OCI-LY1 (cell line): Measurements from ENCODE around the gene CD19.
"Not testable (repeated sequence)": the region's sequence is repeated elsewhere in the genome, so short reads cannot be mapped to it uniquely, and the experiment has no call there.

Experiments used
- H2AFZ ChIP-seq: fragments of 200-600 bp; sonication (generic), shearing (Covaris generic); 2 replicates; pipeline ENCODE4 v1.6.0; 2014; ENCODE audit warnings: antibody characterized with exemption, mild to moderate bottlenecking, low read length
- H3F3A ChIP-seq: fragments of 200-600 bp; sonication (generic), shearing (Covaris generic); 2 replicates; pipeline ENCODE4 v1.6.0; 2014; ENCODE audit warnings: mild to moderate bottlenecking, antibody characterized with exemption, low read length, moderate library complexity; ENCODE audit not compliant: insufficient read depth
- H3K27ac ChIP-seq: fragments of 200-600 bp; sonication (generic); 2 replicates; pipeline ENCODE4 v1.5.1; 2014; ENCODE audit warnings: low read length, mixed run types, mild to moderate bottlenecking, low read depth; ENCODE audit not compliant: poor library complexity, severe bottlenecking
- H3K27me3 ChIP-seq: fragments of 200-600 bp; sonication (generic); 2 replicates; pipeline ENCODE4 v1.6.0; 2014; ENCODE audit warnings: antibody characterized with exemption, mild to moderate bottlenecking, low read length, moderate library complexity; ENCODE audit not compliant: insufficient read depth
- H3K36me3 ChIP-seq: fragments of 200-600 bp; sonication (generic); 2 replicates; pipeline ENCODE4 v1.6.1; 2014; ENCODE audit warnings: mild to moderate bottlenecking, antibody characterized with exemption, low read length, moderate library complexity, mixed read lengths; ENCODE audit not compliant: insufficient read depth
- H3K4me1 ChIP-seq: fragments of 200-600 bp; sonication (generic); 2 replicates; pipeline ENCODE4 v1.5.1; 2014; ENCODE audit warnings: mild to moderate bottlenecking, low read length, moderate library complexity; ENCODE audit not compliant: insufficient read depth, severe bottlenecking
- H3K4me2 ChIP-seq: fragments of 200-600 bp; sonication (generic), shearing (Covaris generic); 2 replicates; pipeline ENCODE4 v1.6.1; 2014; ENCODE audit warnings: low read length
- H3K4me3 ChIP-seq: fragments of 200-600 bp; sonication (generic); 2 replicates; pipeline ENCODE4 v1.5.1; 2014; ENCODE audit warnings: low read length, low read depth, mild to moderate bottlenecking, mixed read lengths; ENCODE audit not compliant: poor library complexity, severe bottlenecking
- H3K79me2 ChIP-seq: fragments of 200-600 bp; shearing (Covaris generic); 2 replicates; pipeline ENCODE4 v1.6.1; 2016; ENCODE audit warnings: mixed run types, low read length, mixed read lengths; ENCODE audit not compliant: insufficient read depth
- H3K9ac ChIP-seq: fragments of 200-600 bp; sonication (generic), shearing (Covaris generic); 2 replicates; pipeline ENCODE4 v1.6.1; 2014; ENCODE audit warnings: mild to moderate bottlenecking, low read length, mixed read lengths
- H3K9me2 ChIP-seq: fragments of 200-600 bp; sonication (generic), shearing (Covaris generic); 2 replicates; pipeline ENCODE4 v1.6.1; 2014; ENCODE audit warnings: low read depth, mild to moderate bottlenecking, low read length, mixed read lengths
- H3K9me3 ChIP-seq: fragments of 200-600 bp; shearing (Covaris generic); 2 replicates; pipeline ENCODE4 v1.6.1; 2014; ENCODE audit warnings: low read length, mixed read lengths
- H4K20me1 ChIP-seq: fragments of 200-600 bp; sonication (generic), shearing (Covaris generic); 2 replicates; pipeline ENCODE4 v1.6.0; 2016; ENCODE audit warnings: mild to moderate bottlenecking, low read length; ENCODE audit not compliant: insufficient read depth
- CTCF ChIP-seq: fragments of 200-600 bp; sonication (generic), shearing (Covaris generic); IDR thresholded peaks from 2 replicates; pipeline ENCODE4 v1.5.1; 2017; ENCODE audit warnings: mild to moderate bottlenecking, antibody characterized with exemption, low read length, moderate library complexity, mixed read lengths
- EZH2 ChIP-seq: fragments of 200-600 bp; sonication (generic), shearing (Covaris generic); IDR thresholded peaks from 2 replicates; pipeline ENCODE4 v1.8.0; 2017; ENCODE audit warnings: borderline replicate concordance, mixed run types, mild to moderate bottlenecking, antibody characterized with exemption, low read length, moderate library complexity, mixed read lengths

Gene CD19

DNA sequence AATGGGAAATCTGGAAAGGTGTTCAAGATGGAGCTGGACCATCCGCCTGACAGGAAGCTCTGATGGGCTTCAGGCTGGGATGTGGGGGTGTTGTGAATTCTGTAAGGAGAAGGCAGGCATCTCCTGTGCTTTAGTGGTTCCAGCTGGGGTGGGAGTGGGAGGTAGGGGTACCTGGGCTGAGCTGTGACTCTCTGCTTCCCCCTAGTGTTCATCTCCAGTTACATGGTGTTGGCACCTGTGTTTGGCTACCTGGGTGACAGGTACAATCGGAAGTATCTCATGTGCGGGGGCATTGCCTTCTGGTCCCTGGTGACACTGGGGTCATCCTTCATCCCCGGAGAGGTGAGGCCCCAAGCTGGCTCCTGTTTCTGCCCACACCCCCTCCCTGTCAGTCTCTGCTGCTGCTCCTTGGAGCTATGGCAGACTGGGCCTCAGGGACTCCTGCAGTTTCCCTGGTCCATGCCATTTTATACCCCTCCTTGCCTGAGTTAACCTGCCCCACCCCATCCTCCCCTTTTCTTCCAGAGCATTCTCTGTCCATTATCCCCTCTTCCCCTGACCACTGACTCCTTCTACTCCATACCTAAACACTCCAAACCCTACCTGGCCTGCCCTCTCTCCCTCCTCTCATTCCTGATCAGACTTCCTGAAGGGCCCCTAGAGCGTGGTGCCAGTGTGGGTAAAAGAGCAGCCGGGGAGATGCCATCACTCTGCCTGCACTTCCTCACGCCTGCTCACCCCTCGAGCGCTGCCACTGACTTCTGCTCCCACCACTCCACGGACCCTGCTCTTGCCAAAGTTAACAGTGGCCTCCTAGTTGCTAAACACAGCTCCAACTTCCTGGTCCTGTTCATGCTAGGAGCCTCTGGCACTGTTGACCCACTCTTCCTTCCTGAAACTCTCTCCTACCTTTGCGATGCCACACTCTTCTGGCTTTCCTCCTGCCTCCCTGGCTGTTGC is 46.2 kb downstream of the CD19 start:
- H3K4me2 ChIP-seq, result no peak overlapping the region
- H3K9me2 ChIP-seq, result no peaks in the 10 kb centered on the region
- H3K9ac ChIP-seq, result no peak overlapping the region
- H3K9me3 ChIP-seq, result 0 out of 2 replicates have a peak, but pooled peaks cover 3% of the 10 kb centered on the region
- peaks cover 7% of the 10 kb centered on the region for H3K36me3 ChIP-seq
- H3K27me3 ChIP-seq, result no peaks in the 10 kb centered on the region
- H2AFZ ChIP-seq, result no peak overlapping the region
- peaks cover 22% of the 10 kb centered on the region for H3K4me1 ChIP-seq
- H4K20me1 ChIP-seq, result no peaks in the 10 kb centered on the region
- no peak overlapping the region for H3K4me3 ChIP-seq
- H3F3A ChIP-seq, result no peaks in the 10 kb centered on the region
- no peak overlapping the region for H3K27ac ChIP-seq
- peak; percentile 80 for TF ChIP-seq CTCF
- no peak for TF ChIP-seq EZH2
- H3K79me2 ChIP-seq, result no peaks in the 10 kb centered on the region

DNA sequence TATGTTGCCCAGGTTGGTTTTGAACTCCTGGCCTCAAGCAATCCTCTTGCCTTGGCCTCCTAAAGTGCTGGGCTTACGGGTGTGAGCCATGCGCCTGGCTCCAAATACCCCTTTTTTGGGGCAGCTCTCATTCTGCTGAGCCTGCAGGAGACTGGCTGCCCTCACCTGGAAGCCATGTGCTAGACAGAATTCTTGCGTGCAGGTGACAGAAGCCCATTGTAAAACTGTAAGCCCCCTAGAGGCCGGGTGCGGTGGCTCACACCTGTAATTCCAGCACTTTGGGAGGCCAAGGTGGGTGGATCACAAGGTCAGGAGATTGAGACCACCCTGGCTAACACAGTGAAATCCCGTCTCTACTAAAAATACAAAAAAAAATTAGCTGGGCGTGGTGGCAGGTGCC is 48.6 kb downstream of the CD19 start:
- peak; percentile 26; the same call in 1 of the 2 replicates for TF ChIP-seq CTCF
- not testable (repeated sequence) for H4K20me1 ChIP-seq

GRCh38 chr16:28980929-28981328 is 49.2 kb downstream of the CD19 start:
- Histone ChIP-seq H3F3A (no peaks in the 10 kb centered on the region), H3K9ac (no peak overlapping the region), H3K79me2 (no peaks in the 10 kb centered on the region), H3K9me3 (0 out of 2 replicates have a peak, but pooled peaks cover 3% of the 10 kb centered on the region), H3K4me1 (peaks cover 16% of the 10 kb centered on the region), H3K9me2 (no peaks in the 10 kb centered on the region), H4K20me1 (no peaks in the 10 kb centered on the region), H3K36me3 (peaks cover 7% of the 10 kb centered on the region), H3K4me2 (no peak overlapping the region), H2AFZ (no peak overlapping the region), H3K27ac (no peak overlapping the region), H3K4me3 (no peak overlapping the region), H3K27me3 (no peaks in the 10 kb centered on the region)
- no peak for TF ChIP-seq CTCF
- no peak for TF ChIP-seq EZH2

More for the DNA sequence above, 48.6 kb downstream of the CD19 start:
- H3K79me2 ChIP-seq, H3K4me3 ChIP-seq, H3K27ac ChIP-seq, H3K9ac ChIP-seq, H3K9me2 ChIP-seq, H2AFZ ChIP-seq, H3K9me3 ChIP-seq, H3K27me3 ChIP-seq, H3K36me3 ChIP-seq, H3K4me2 ChIP-seq, H3F3A ChIP-seq: not testable (repeated sequence)
- H3K4me1 ChIP-seq, result peaks cover 22% of the 10 kb centered on the region
